ENCODE measurements around the gene ALDH3A1. TPM values are rescaled to one million over a fixed set of nuclear protein-coding genes. Genes with fewer than 3 reads are reported as not detected.

Gene ALDH3A1
- total and polyA plus RNA-seq, 5 donors from 2014 or later, result 0.14 TPM; not detected in 4

DNA sequence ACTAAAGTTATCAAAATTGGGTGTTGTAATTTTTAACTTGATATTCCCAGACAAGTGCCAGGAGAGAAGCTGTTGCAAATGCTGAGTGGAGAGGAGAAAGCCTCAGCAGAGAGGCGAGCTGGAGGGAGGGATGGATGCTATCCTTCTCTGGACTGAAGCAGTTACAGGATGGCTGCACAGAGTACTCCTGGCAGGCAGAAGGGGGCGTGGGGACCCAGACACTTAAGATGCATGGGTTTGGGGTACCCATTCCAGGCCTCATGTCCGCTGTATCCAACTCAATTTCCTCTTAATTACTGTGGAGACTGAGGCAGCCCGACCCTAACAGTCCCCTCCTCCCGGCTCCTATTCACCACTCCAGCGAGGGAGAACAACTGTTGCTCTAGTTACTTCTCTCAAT, 25.4 kb upstream of the ALDH3A1 start:
- Histone ChIP-seq H3K36me3 (ENCODE audit: control insufficient read depth, insufficient read depth, low read length) (peaks cover 6% of the 10 kb centered on the region), H3K9me3 (ENCODE audit: control insufficient read depth in 2 of 2, low read length in 2 of 2) (no peaks in the 10 kb centered on the region), H3K4me3 (ENCODE audit: low read depth, low read length) (no peak overlapping the region), H3K4me1 (ENCODE audit: control insufficient read depth, insufficient read depth, low read length, poor library complexity, severe bottlenecking) (peaks cover 40% of the 10 kb centered on the region), H3K27me3 (ENCODE audit: control insufficient read depth, insufficient read depth, low read length) (no peaks in the 10 kb centered on the region), H3K27ac (ENCODE audit: insufficient read depth, low read length, poor library complexity, severe bottlenecking) (no peak overlapping the region)
- Mint-ChIP-seq H3K27me3 (no peaks in the 10 kb centered on the region), H3K9me3 (no peaks in the 10 kb centered on the region), H3K36me3 (peaks cover 9% of the 10 kb centered on the region), H3K4me1 (peaks cover 6 to 60% (median 33%) of the 10 kb centered on the region in 4 donors), H3K27ac (peak overlapping the region in 2 of 3 donors; percentile 88 to 93), H3K4me3 (no peak overlapping the region)
- no peak for ATAC-seq (ENCODE audit: low read depth in 2 of 2)
- DNase-seq, result no peak

DNA sequence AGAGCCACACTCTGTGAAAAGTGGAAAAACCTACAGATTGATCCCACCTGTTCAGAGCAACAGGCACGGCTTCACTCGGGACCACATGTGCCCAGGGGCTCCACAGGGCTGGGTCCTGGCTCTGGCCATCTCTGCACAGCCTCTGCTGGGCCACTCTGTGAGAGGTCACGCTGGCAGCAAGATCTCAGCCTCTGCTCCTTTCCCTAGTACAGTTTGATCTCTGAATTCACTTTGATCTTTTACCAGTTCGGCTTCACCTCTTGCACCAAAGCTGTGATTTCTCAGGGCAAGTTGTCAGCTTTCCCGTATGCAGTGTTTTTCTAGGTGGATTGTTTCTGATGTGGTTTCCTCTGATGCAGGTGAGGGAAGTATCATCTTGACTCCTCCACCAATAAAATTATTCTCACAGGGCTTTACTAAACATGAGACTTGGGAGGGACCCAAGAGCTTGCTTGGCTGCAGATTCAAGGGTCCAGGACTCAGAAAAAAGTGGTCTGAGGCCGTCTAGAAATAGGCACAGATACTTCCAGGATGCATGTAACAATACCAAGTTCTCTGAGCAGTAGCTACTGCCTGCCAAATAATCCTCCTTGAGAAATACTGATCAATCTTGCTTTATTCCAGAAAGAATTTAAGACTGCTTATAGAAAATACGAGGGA, 24.0 kb upstream of the ALDH3A1 start:
- H3K36me3 ChIP-seq (ENCODE audit: control insufficient read depth, insufficient read depth, low read length), result peaks cover 3% of the 10 kb centered on the region
- H3K27ac Mint-ChIP-seq, result peak overlapping the region; percentile 93 to 99 (median 97)
- H3K4me1 Mint-ChIP-seq, result peaks cover 15 to 74% (median 42%) of the 10 kb centered on the region in 4 donors
- H3K36me3 Mint-ChIP-seq, result peaks cover 8% of the 10 kb centered on the region
- peak overlapping the region; percentile 40 to 71 (median 68) for H3K4me3 Mint-ChIP-seq
- no peaks in the 10 kb centered on the region for H3K27me3 Mint-ChIP-seq
- peaks cover 54% of the 10 kb centered on the region for H3K4me1 ChIP-seq (ENCODE audit: control insufficient read depth, insufficient read depth, low read length, poor library complexity, severe bottlenecking)
- peak overlapping the region; percentile 55 for H3K4me3 ChIP-seq (ENCODE audit: low read depth, low read length)
- no peaks in the 10 kb centered on the region for H3K9me3 ChIP-seq (ENCODE audit: control insufficient read depth in 2 of 2, low read length in 2 of 2)
- DNase-seq (peak; percentile 11 to 81 (median 81)), ATAC-seq (ENCODE audit: low read depth in 2 of 2) (peak; percentile 83)
- no peaks in the 10 kb centered on the region for H3K9me3 Mint-ChIP-seq
- H3K27ac ChIP-seq (ENCODE audit: insufficient read depth, low read length, poor library complexity, severe bottlenecking), result peak overlapping the region; percentile 60
- H3K27me3 ChIP-seq (ENCODE audit: control insufficient read depth, insufficient read depth, low read length), result no peaks in the 10 kb centered on the region

DNA sequence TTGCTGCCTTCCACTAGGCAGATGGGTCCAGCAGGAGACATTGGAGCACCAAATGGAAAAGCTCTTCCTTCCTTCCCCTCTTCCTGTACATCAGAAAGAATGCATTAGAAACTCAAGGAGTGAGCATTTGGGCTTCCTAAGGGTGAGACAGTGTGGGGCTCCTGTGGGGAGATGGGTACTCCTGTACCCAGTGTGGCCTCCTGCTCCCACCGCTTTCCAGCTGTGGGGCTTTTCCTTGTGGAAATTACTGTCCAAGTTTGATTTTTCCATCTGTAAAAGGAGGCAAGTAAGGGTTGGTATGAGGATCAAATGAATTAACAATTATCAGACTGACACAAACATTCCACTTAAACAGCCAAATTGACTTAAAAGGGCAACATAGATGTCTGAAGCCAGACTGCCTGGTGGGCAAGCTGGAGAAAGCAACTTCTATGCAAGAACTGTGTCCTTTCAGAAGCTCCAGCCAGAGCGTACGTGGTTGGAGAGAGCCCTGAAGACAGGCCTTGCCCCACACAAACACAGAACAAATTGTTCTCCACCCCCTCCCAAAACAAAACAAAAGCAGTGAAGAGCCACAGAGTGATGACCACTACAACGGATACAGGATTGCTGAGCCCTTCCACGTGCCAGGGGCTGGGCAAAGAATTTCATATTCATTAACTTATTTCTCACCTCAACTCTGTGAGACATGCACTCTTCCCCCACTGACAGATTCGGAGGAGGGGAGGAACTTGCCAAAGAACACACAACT, 23.1 kb upstream of the ALDH3A1 start:
- no peak for DNase-seq
- Histone ChIP-seq H3K9me3 (ENCODE audit: control insufficient read depth in 2 of 2, low read length in 2 of 2) (no peaks in the 10 kb centered on the region), H3K4me3 (ENCODE audit: low read depth, low read length) (peak overlapping the region; percentile 55)

DNA sequence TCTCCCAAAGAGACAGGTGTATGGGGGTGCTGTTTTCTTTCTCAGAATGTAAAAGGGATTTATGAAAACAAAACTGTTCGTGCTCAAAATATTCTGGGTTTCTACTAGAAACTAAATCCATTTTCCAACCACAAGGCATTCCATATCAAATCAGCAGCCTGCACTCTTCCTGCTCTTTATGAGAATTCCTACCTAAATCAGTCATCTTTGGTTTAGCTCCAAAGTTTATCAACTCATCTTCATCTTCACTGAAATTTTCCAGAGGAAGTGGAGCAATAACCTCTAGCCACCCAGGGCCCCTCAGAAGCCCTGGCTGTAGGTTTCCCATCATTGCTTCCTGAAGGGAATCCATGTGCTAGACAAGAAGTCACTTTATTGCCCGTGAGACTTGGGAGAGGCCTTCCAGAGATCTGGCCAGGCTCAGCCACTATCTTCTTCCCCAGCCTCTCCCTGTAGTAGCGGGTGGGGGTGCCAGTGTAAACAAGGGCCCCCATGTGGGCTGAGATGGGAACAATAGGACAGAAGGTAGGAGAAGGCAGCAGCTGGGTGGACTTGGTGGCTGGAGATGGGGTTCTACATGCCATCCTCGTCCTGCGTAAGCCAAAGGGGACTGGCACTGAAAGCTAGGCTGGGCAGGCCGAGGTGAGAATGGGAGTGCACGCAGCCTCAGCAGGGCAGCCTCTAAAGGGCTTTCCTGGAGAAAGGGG, 22.0 kb upstream of the ALDH3A1 start:
- H3K9me3 Mint-ChIP-seq, result no peaks in the 10 kb centered on the region
- H3K36me3 Mint-ChIP-seq, result no peaks in the 10 kb centered on the region
- DNase-seq (no peak), ATAC-seq (ENCODE audit: low read depth in 2 of 2) (no peak)
- Histone ChIP-seq H3K36me3 (ENCODE audit: control insufficient read depth, insufficient read depth, low read length) (no peaks in the 10 kb centered on the region), H3K9me3 (ENCODE audit: control insufficient read depth in 2 of 2, low read length in 2 of 2) (no peaks in the 10 kb centered on the region), H3K27me3 (ENCODE audit: control insufficient read depth, insufficient read depth, low read length) (no peaks in the 10 kb centered on the region), H3K4me3 (ENCODE audit: low read depth, low read length) (no peak overlapping the region), H3K27ac (ENCODE audit: insufficient read depth, low read length, poor library complexity, severe bottlenecking) (no peak overlapping the region), H3K4me1 (ENCODE audit: control insufficient read depth, insufficient read depth, low read length, poor library complexity, severe bottlenecking) (peaks cover 62% of the 10 kb centered on the region)
- H3K27ac Mint-ChIP-seq, result peak overlapping the region; percentile 79 to 97 (median 93)
- H3K4me1 Mint-ChIP-seq, result peaks cover 15 to 77% (median 48%) of the 10 kb centered on the region in 4 donors
- H3K27me3 Mint-ChIP-seq, result no peaks in the 10 kb centered on the region
- H3K4me3 Mint-ChIP-seq, result peak overlapping the region in 2 of 4 donors; percentile 31 to 39

More for the DNA sequence above, 23.1 kb upstream of the ALDH3A1 start:
- peak overlapping the region; percentile 12 to 71 (median 68) for H3K4me3 Mint-ChIP-seq
- Histone ChIP-seq H3K36me3 (ENCODE audit: control insufficient read depth, insufficient read depth, low read length) (peaks cover 3% of the 10 kb centered on the region), H3K27me3 (ENCODE audit: control insufficient read depth, insufficient read depth, low read length) (no peaks in the 10 kb centered on the region), H3K27ac (ENCODE audit: insufficient read depth, low read length, poor library complexity, severe bottlenecking) (peak overlapping the region; percentile 60), H3K4me1 (ENCODE audit: control insufficient read depth, insufficient read depth, low read length, poor library complexity, severe bottlenecking) (peaks cover 62% of the 10 kb centered on the region)
- H3K9me3 Mint-ChIP-seq, result no peaks in the 10 kb centered on the region
- peaks cover 15 to 81% (median 48%) of the 10 kb centered on the region in 4 donors for H3K4me1 Mint-ChIP-seq
- H3K27me3 Mint-ChIP-seq, result no peaks in the 10 kb centered on the region
- peaks cover 4% of the 10 kb centered on the region for H3K36me3 Mint-ChIP-seq
- H3K27ac Mint-ChIP-seq, result peak overlapping the region; percentile 93 to 99 (median 97)
- ATAC-seq (ENCODE audit: low read depth in 2 of 2), result no peak

DNA sequence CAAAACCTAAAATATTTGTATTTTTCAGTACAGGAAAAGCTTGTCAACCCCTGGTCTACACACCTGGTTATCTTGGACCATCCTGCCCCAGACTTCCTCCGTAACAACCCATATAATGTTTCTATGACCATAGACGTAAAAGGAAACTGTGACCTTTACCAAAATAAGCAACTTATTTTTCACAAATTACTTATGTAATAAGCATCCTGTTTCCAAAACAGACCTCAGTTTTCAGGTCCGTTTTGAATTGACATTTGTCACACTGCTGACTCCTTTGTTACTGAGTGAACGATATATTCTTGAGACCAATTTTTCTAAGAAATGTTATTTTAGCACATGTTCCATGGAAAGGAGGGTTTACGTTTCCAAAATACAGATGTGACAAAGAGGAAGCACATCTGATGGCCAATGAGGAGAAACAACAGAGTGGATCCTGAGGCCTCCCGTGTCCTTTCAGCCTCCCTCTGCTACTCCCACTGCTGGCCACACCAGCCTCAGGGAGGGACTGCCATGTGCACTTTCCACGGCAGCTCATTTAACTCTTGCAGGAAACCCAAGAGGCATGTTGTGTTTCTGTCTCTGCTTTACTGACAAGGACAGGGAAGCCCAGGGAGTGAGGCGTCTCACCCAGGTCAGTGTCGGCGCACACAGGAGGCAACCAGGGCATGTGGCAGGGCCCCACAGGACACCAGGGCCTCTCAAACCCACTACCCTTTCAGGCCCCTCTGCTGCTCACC, 20.1 kb upstream of the ALDH3A1 start:
- Histone ChIP-seq H3K4me3 (ENCODE audit: low read depth, low read length) (peak overlapping the region; percentile 0), H3K27me3 (ENCODE audit: control insufficient read depth, insufficient read depth, low read length) (no peaks in the 10 kb centered on the region), H3K4me1 (ENCODE audit: control insufficient read depth, insufficient read depth, low read length, poor library complexity, severe bottlenecking) (peaks cover 59% of the 10 kb centered on the region), H3K9me3 (ENCODE audit: control insufficient read depth in 2 of 2, low read length in 2 of 2) (no peaks in the 10 kb centered on the region), H3K27ac (ENCODE audit: insufficient read depth, low read length, poor library complexity, severe bottlenecking) (peak overlapping the region; percentile 51), H3K36me3 (ENCODE audit: control insufficient read depth, insufficient read depth, low read length) (no peaks in the 10 kb centered on the region)
- Mint-ChIP-seq H3K4me1 (peaks cover 15 to 63% (median 42%) of the 10 kb centered on the region in 4 donors), H3K36me3 (no peaks in the 10 kb centered on the region), H3K27ac (peak overlapping the region; percentile 38 to 93 (median 91)), H3K27me3 (no peaks in the 10 kb centered on the region), H3K4me3 (peak overlapping the region in 3 of 4 donors; percentile 36 to 52 (median 39)), H3K9me3 (no peaks in the 10 kb centered on the region)
- ATAC-seq (ENCODE audit: low read depth in 2 of 2) (peak; percentile 14 to 15), DNase-seq (peak in 2 of 3 donors; percentile 46 to 63)

DNA sequence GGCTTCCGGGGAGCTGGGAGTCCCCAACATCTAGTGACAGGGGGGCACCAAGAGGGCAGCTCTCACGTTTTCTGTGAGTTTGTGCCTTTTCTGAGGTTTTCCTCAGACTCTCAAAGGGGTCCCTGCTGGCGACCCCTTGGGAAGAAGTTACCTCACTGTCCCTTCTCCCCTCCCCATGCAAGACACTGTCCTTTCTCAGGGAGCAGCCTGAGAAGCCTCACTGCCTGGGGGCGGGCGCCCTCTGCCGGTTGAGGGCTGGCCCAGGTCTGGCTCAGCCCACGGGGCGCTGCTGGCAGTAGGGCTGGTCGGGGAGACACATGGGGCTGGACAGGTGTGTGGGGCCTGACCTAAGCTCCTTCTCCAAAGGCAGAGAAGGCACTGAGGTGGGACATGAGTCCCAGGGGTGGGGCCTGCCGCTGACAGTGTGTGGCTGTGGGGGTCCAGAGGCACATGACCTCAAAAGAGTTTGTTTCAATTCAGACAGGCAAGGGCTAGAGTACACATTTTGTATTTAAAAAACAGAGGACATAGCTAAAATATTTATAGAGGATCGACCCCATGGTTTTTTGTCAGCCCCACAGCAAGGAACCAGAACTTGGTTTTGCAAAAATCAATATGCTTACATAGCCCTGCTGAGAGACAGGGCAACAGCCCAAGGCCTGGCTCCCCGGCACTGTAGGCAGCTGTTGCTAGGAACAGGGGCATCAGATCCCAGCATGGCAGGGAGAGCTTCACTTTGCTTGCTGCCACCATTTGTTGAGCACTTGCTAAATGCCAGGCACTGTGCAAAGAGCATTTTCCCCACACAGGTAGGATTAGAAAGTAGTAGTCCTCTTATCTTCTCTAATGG, 18.5 kb upstream of the ALDH3A1 start:
- Histone ChIP-seq H3K36me3 (ENCODE audit: control insufficient read depth, insufficient read depth, low read length) (no peaks in the 10 kb centered on the region), H3K27me3 (ENCODE audit: control insufficient read depth, insufficient read depth, low read length) (no peaks in the 10 kb centered on the region), H3K4me1 (ENCODE audit: control insufficient read depth, insufficient read depth, low read length, poor library complexity, severe bottlenecking) (peaks cover 44% of the 10 kb centered on the region), H3K27ac (ENCODE audit: insufficient read depth, low read length, poor library complexity, severe bottlenecking) (no peak overlapping the region), H3K9me3 (ENCODE audit: control insufficient read depth in 2 of 2, low read length in 2 of 2) (no peaks in the 10 kb centered on the region), H3K4me3 (ENCODE audit: low read depth, low read length) (no peak overlapping the region)
- H3K9me3 Mint-ChIP-seq, result no peaks in the 10 kb centered on the region
- no peaks in the 10 kb centered on the region for H3K36me3 Mint-ChIP-seq
- peak; percentile 80 to 84 for ATAC-seq (ENCODE audit: low read depth in 2 of 2)
- peak; percentile 57 to 75 (median 72) for DNase-seq
- no peaks in the 10 kb centered on the region for H3K27me3 Mint-ChIP-seq
- H3K4me3 Mint-ChIP-seq, result peak overlapping the region in 1 of 4 donors; percentile 21
- peak overlapping the region; percentile 73 to 93 (median 93) for H3K27ac Mint-ChIP-seq
- peaks cover 9 to 48% (median 34%) of the 10 kb centered on the region in 4 donors for H3K4me1 Mint-ChIP-seq

Data from CD4-positive, CD25-positive, alpha-beta regulatory T cell (primary cell).